OCI-LY7 (cell line): ENCODE data around the gene DIRAS1. TPM values are rescaled to one million over a fixed set of nuclear protein-coding genes. Genes with fewer than 3 reads are reported as not detected.
A peak's percentile ranks its signal among the peaks of the same experiment; 100 is the strongest.

Experiments used
- BruUV-seq: library from RNA; stranded (reverse); fragments of 400-500 nt; replicated peaks from 2 replicates; lab custom pipeline; 2021; lab: Mats Ljungman, UMichigan
- CTCF ChIA-PET: fragments of 300-600 bp; sonication (Branson Sonifier 250); formaldehyde crosslinking; loops from one replicate; lab custom pipeline; 2022; ENCODE audit warnings: antibody characterized with exemption; ENCODE audit not compliant: unreplicated experiment; lab: Charles Lee
- POLR2A ChIA-PET: fragments of 300-600 bp; sonication (Branson Sonifier 250); formaldehyde crosslinking; loops from one replicate; lab custom pipeline; 2022; ENCODE audit warnings: antibody characterized with exemption; lab: Charles Lee
- DNase-seq: peaks from one replicate; pipeline ENCODE4 v3.0.0-alpha.2; 2015; ENCODE audit warnings: low spot score
- H2AFZ ChIP-seq: fragments of 200-600 bp; sonication (generic), shearing (Covaris generic); 2 replicates; pipeline ENCODE4 v1.6.1; 2014; ENCODE audit warnings: mild to moderate bottlenecking, antibody characterized with exemption, low read length, moderate library complexity
- H3K27ac ChIP-seq: fragments of 200-600 bp; sonication (generic); 2 replicates; pipeline ENCODE4 v1.5.1; 2014; ENCODE audit warnings: mixed run types, low read depth, mild to moderate bottlenecking, moderate library complexity, low read length, inconsistent platforms; ENCODE audit not compliant: poor library complexity, severe bottlenecking
- H3K36me3 ChIP-seq: fragments of 200-600 bp; sonication (generic); 2 replicates; pipeline ENCODE4 v1.6.1; 2014; ENCODE audit warnings: mild to moderate bottlenecking, antibody characterized with exemption, low read length, moderate library complexity, mixed read lengths; ENCODE audit not compliant: insufficient read depth
- H3K4me1 ChIP-seq: fragments of 200-600 bp; sonication (generic); 2 replicates; pipeline ENCODE4 v1.5.1; 2014; ENCODE audit warnings: mild to moderate bottlenecking, low read length; ENCODE audit not compliant: insufficient read depth, poor library complexity, severe bottlenecking
- H3K4me2 ChIP-seq: fragments of 200-600 bp; sonication (generic); 2 replicates; pipeline ENCODE4 v1.6.1; 2014; ENCODE audit warnings: mild to moderate bottlenecking, low read length
- H3K4me3 ChIP-seq: fragments of 200-600 bp; sonication (generic); 2 replicates; pipeline ENCODE4 v1.5.1; 2014; ENCODE audit warnings: mild to moderate bottlenecking, low read depth, low read length; ENCODE audit not compliant: poor library complexity, severe bottlenecking
- H3K79me2 ChIP-seq: fragments of 200-600 bp; sonication (generic); 2 replicates; pipeline ENCODE4 v1.6.1; 2016; ENCODE audit warnings: low read depth, mild to moderate bottlenecking, low read length, moderate library complexity, mixed read lengths; ENCODE audit not compliant: insufficient read depth
- H3K9me2 ChIP-seq: fragments of 200-600 bp; sonication (generic); 2 replicates; pipeline ENCODE4 v1.6.1; 2016; ENCODE audit warnings: mild to moderate bottlenecking, low read length, mixed read lengths; ENCODE audit not compliant: insufficient read depth
- H3K9me3 ChIP-seq: fragments of 200-600 bp; sonication (generic); 2 replicates; pipeline ENCODE4 v1.6.1; 2014; ENCODE audit warnings: mild to moderate bottlenecking, mixed run types, low read length, mixed read lengths
- H4K20me1 ChIP-seq: fragments of 200-600 bp; sonication (generic); 2 replicates; pipeline ENCODE4 v1.6.1; 2014; ENCODE audit warnings: mild to moderate bottlenecking, antibody characterized with exemption, low read length, moderate library complexity, mixed read lengths; ENCODE audit not compliant: insufficient read depth
- EZH2phosphoT487 ChIP-seq: fragments of 200-600 bp; sonication (generic); IDR thresholded peaks from 2 replicates; pipeline ENCODE4 v1.6.1; 2018; ENCODE audit warnings: low read depth, borderline replicate concordance, mild to moderate bottlenecking, mixed run types, antibody characterized with exemption, low read length, moderate library complexity, mixed read lengths
- intact Hi-C: fragments of 100-400 bp; cut with micrococcal nuclease; formaldehyde crosslinking; loops from one replicate; pipeline ENCODE4 v1.10.0; 2022; ENCODE audit not compliant: unreplicated experiment
- total RNA-seq, 2 experiments: library from RNA; depleted of rRNA in 1 of 2; stranded (reverse); fragments of >200 nt in 1 of 2; shearing (Covaris generic) in 1 of 2; gene quantifications; 2 replicates each; pipeline ENCODE4 v1.2.3, GENCODE V29; 2014 to 2022
- TF ChIP-seq, protein P1 (sequence below): fragments of 200-600 bp; sonication (generic); conservative IDR thresholded peaks from 2 replicates; pipeline ENCODE4 v1.5.1; 2014; ENCODE audit warnings: mild to moderate bottlenecking, antibody characterized with exemption, low read length, moderate library complexity, mixed read lengths

The DIRAS1 gene
- total RNA-seq, 2 experiments from 2014 or later: not detected

DNA sequence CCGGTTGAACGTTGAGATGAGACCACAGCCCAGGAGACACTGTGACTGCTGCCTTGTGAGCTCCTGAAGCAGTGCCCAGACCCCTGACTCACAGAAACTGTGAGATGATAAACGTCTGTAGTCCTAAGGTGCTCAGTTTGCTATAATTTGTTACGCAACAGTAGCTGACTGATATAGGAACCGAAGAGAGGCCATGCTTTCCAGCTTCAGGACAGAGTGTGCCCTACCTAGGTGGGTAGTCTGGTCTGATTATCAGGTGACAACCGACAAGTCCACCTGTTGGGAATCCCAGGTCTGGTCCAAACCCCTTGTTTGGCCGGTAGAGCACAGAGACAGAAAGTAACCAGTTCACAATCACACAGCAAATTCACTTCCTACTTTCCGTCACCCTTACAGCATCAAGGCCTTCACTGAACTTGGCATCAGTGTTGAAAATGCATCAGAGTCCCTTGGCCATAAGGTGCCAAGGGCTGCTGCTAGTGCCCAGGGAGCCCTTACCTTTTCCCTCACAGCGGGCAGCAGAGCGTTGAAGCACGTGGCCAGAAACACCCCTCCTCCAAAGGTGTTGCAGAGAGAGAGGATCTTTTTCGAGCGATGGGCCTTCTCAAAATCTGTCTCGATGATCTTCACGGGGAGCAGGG is 15.5 kb upstream of the DIRAS1 start:
- TSS peak; percentile 20 for BruUV-seq
- DNase-seq: no peak
- Histone ChIP-seq H3K9me3 (no peaks in the 10 kb centered on the region), H3K4me1 (peaks cover 4% of the 10 kb centered on the region), H3K4me2 (no peak overlapping the region), H3K4me3 (no peak overlapping the region), H3K79me2 (peaks cover 7% of the 10 kb centered on the region; the same call in 1 of the 2 replicates), H2AFZ (no peak overlapping the region), H4K20me1 (no peaks in the 10 kb centered on the region), H3K9me2 (no peaks in the 10 kb centered on the region), H3K27ac (no peak overlapping the region), H3K36me3 (peaks cover 34% of the 10 kb centered on the region)
- intact Hi-C loops: no loop called here
- ChIA-PET CTCF (no interaction called here), POLR2A (interaction anchor here (0.5 to 1.0 kb wide), 2 partner anchors 59 to 88 kb away, joined by 3 read pairs; no protein-coding TSS in a partner anchor)
- TF ChIP-seq EZH2phosphoT487: no peak
- TF ChIP-seq, protein P1, sequence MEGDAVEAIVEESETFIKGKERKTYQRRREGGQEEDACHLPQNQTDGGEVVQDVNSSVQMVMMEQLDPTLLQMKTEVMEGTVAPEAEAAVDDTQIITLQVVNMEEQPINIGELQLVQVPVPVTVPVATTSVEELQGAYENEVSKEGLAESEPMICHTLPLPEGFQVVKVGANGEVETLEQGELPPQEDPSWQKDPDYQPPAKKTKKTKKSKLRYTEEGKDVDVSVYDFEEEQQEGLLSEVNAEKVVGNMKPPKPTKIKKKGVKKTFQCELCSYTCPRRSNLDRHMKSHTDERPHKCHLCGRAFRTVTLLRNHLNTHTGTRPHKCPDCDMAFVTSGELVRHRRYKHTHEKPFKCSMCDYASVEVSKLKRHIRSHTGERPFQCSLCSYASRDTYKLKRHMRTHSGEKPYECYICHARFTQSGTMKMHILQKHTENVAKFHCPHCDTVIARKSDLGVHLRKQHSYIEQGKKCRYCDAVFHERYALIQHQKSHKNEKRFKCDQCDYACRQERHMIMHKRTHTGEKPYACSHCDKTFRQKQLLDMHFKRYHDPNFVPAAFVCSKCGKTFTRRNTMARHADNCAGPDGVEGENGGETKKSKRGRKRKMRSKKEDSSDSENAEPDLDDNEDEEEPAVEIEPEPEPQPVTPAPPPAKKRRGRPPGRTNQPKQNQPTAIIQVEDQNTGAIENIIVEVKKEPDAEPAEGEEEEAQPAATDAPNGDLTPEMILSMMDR: no peak

DNA sequence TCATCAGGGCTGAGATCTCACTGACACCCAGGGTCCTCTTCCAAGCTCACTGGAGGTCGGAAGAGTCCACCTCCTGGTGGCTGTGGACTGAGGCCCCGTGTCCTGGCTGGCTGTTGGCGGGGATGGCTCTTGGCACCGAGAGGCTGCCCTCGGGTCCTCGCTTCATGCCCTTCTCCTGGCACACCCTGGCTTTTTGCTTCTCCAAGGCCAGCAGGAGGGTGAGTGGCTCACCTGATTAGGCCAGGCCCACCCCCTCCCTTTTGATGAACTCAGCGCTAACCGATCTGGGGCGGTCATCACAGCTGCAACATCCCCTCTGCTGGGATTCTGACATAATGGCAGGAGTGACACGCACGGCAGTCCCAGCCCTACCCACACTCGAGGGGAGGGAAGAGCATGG is 14.2 kb upstream of the DIRAS1 start:
- Histone ChIP-seq H3K36me3 (peaks cover 34% of the 10 kb centered on the region), H2AFZ (no peak overlapping the region), H3K4me1 (peaks cover 3% of the 10 kb centered on the region), H4K20me1 (no peaks in the 10 kb centered on the region), H3K4me3 (no peak overlapping the region), H3K4me2 (no peak overlapping the region), H3K9me3 (no peaks in the 10 kb centered on the region), H3K79me2 (peaks cover 7% of the 10 kb centered on the region; the same call in 1 of the 2 replicates), H3K27ac (no peak overlapping the region), H3K9me2 (no peaks in the 10 kb centered on the region)
- CTCF ChIA-PET: no interaction called here
- TF ChIP-seq EZH2phosphoT487: no peak
- TF ChIP-seq, protein P1: no peak
- intact Hi-C loops: no loop called here
- DNase-seq: no peak
- POLR2A ChIA-PET: interaction anchor here (0.6 kb wide), 1 partner anchor 360 kb away, joined by 4 read pairs; no protein-coding TSS in a partner anchor
- BruUV-seq: no TSS peak
